Central memory CD8-positive, alpha-beta T cell (primary cell): ENCODE results near the gene DGAT2.

Experiments used
- ATAC-seq: fragments of 150-1000 bp; cut with Tn5 transposase; replicated peaks from 2 replicates; pipeline ENCODE4 v1.10.0; 2022; ENCODE audit warnings: mild to moderate bottlenecking, moderate FRiP score, moderate number of reproducible peaks; ENCODE audit not compliant: poor library complexity, severe bottlenecking; ENCODE audit errors: extremely low read depth
- DNase-seq, 2 donors: peaks; one replicate each; pipeline ENCODE4 v3.0.0; 2021; ENCODE audit warnings: low spot score in 2 of 2
- H3K27ac Mint-ChIP-seq: one replicate; pipeline ENCODE4 v1.8.0; 2022; ENCODE audit warnings: low read depth, mild to moderate bottlenecking, moderate library complexity, mixed read lengths
- H3K27me3 Mint-ChIP-seq: one replicate; pipeline ENCODE4 v1.8.0; 2022; ENCODE audit warnings: mixed read lengths
- H3K36me3 Mint-ChIP-seq: one replicate; pipeline ENCODE4 v1.8.0; 2022; ENCODE audit warnings: mild to moderate bottlenecking, moderate library complexity, mixed read lengths; ENCODE audit not compliant: insufficient read depth
- H3K4me1 Mint-ChIP-seq: one replicate; pipeline ENCODE4 v1.8.0; 2022; ENCODE audit warnings: mixed read lengths
- H3K4me3 Mint-ChIP-seq: one replicate; pipeline ENCODE4 v1.8.0; 2022; ENCODE audit warnings: mild to moderate bottlenecking, moderate library complexity, mixed read lengths
- H3K9me3 Mint-ChIP-seq: one replicate; pipeline ENCODE4 v1.8.0; 2022; ENCODE audit warnings: mixed read lengths

Gene DGAT2

GRCh38 chr11:75839851-75840250 lies 71.3 kb downstream of the DGAT2 start:
- no peaks in the 10 kb centered on the region for H3K27me3 Mint-ChIP-seq
- H3K36me3 Mint-ChIP-seq: peaks cover 10% of the 10 kb centered on the region
- no peak overlapping the region for H3K4me3 Mint-ChIP-seq
- ATAC-seq (no peak), DNase-seq (no peak)
- no peaks in the 10 kb centered on the region for H3K9me3 Mint-ChIP-seq
- H3K27ac Mint-ChIP-seq: no peak overlapping the region
- peaks cover 42% of the 10 kb centered on the region for H3K4me1 Mint-ChIP-seq

- ATAC-seq (no peak), DNase-seq (no peak)
- no peaks in the 10 kb centered on the region for H3K9me3 Mint-ChIP-seq
- no peak overlapping the region for H3K4me3 Mint-ChIP-seq
- H3K27me3 Mint-ChIP-seq: no peaks in the 10 kb centered on the region
- peaks cover 10% of the 10 kb centered on the region for H3K36me3 Mint-ChIP-seq
- H3K4me1 Mint-ChIP-seq: peaks cover 40% of the 10 kb centered on the region
- H3K27ac Mint-ChIP-seq: no peak overlapping the region
These were observed 71.9 kb downstream of the DGAT2 start for GRCh38 chr11:75840522-75840921.

- Mint-ChIP-seq H3K9me3 (no peaks in the 10 kb centered on the region), H3K27ac (no peak overlapping the region), H3K36me3 (peaks cover 8% of the 10 kb centered on the region), H3K4me3 (no peak overlapping the region), H3K27me3 (no peaks in the 10 kb centered on the region), H3K4me1 (peaks cover 34% of the 10 kb centered on the region)
- DNase-seq (no peak), ATAC-seq (no peak)
These were observed 73.2 kb downstream of the DGAT2 start for GRCh38 chr11:75841739-75842138.

- H3K9me3 Mint-ChIP-seq: no peaks in the 10 kb centered on the region
- DNase-seq (no peak), ATAC-seq (no peak)
- H3K27me3 Mint-ChIP-seq: no peaks in the 10 kb centered on the region
- no peak overlapping the region for H3K27ac Mint-ChIP-seq
- H3K36me3 Mint-ChIP-seq: peaks cover 5% of the 10 kb centered on the region
- no peak overlapping the region for H3K4me3 Mint-ChIP-seq
- H3K4me1 Mint-ChIP-seq: peaks cover 23% of the 10 kb centered on the region
These were observed 76.7 kb downstream of the DGAT2 start for GRCh38 chr11:75845324-75845723.

- no peaks in the 10 kb centered on the region for H3K9me3 Mint-ChIP-seq
- peaks cover 19% of the 10 kb centered on the region for H3K4me1 Mint-ChIP-seq
- H3K36me3 Mint-ChIP-seq: peaks cover 8% of the 10 kb centered on the region
- DNase-seq (no peak), ATAC-seq (no peak)
- peak overlapping the region; percentile 37 for H3K27ac Mint-ChIP-seq
- no peaks in the 10 kb centered on the region for H3K27me3 Mint-ChIP-seq
- H3K4me3 Mint-ChIP-seq: no peak overlapping the region
These were observed 81.3 kb downstream of the DGAT2 start for GRCh38 chr11:75849894-75850293.

GRCh38 chr11:75850787-75851186 lies 82.2 kb downstream of the DGAT2 start:
- H3K27ac Mint-ChIP-seq: peak overlapping the region; percentile 7
- H3K4me1 Mint-ChIP-seq: peaks cover 19% of the 10 kb centered on the region
- ATAC-seq: no peak
- peaks cover 12% of the 10 kb centered on the region for H3K36me3 Mint-ChIP-seq
- H3K9me3 Mint-ChIP-seq: no peaks in the 10 kb centered on the region
- no peak for DNase-seq
- H3K4me3 Mint-ChIP-seq: no peak overlapping the region
- no peaks in the 10 kb centered on the region for H3K27me3 Mint-ChIP-seq
